ENCODE results near the gene RHOA.

The RHOA gene
- long read RNA-seq, transcript RHOA-202 (5 exons, 2,031 nt) = major isoform, 5,876 of 6,148 reads
- long read RNA-seq, transcript RHOA-203 (6 exons, 961 nt) = minor isoform, 34 of 6,148 reads
- long read RNA-seq, transcript RHOA-206 (4 exons, 889 nt) = minor isoform, 37 of 6,148 reads
- long read RNA-seq, partial matches to known transcripts = 47 of 6,148 reads
- long read RNA-seq, other reads (novel, unspliced or antisense) = 154 of 6,148 reads

GRCh38 chr3:49411968-49412631, at the start of gene RHOA, which contains the start of gene TCTA:
Gene RHOA (minus strand): TSS chr3:49411976. CDS start chr3:49375589, 36,387 bp downstream.
Gene TCTA (plus strand): TSS chr3:49412423. CDS start chr3:49412427, 4 bp downstream.
- Histone ChIP-seq H3K27ac (replicated peaks) (peak within 1 kb of the TSS; percentile 89), H3K27me3 (ENCODE audit: insufficient read depth, poor library complexity, severe bottlenecking) (no peaks in the 10 kb centered on the region), H3K4me3 (replicated peaks; ENCODE audit: insufficient read depth, low read length) (peak within 1 kb of the TSS; percentile 84)
- TF ChIP-seq, protein P1, sequence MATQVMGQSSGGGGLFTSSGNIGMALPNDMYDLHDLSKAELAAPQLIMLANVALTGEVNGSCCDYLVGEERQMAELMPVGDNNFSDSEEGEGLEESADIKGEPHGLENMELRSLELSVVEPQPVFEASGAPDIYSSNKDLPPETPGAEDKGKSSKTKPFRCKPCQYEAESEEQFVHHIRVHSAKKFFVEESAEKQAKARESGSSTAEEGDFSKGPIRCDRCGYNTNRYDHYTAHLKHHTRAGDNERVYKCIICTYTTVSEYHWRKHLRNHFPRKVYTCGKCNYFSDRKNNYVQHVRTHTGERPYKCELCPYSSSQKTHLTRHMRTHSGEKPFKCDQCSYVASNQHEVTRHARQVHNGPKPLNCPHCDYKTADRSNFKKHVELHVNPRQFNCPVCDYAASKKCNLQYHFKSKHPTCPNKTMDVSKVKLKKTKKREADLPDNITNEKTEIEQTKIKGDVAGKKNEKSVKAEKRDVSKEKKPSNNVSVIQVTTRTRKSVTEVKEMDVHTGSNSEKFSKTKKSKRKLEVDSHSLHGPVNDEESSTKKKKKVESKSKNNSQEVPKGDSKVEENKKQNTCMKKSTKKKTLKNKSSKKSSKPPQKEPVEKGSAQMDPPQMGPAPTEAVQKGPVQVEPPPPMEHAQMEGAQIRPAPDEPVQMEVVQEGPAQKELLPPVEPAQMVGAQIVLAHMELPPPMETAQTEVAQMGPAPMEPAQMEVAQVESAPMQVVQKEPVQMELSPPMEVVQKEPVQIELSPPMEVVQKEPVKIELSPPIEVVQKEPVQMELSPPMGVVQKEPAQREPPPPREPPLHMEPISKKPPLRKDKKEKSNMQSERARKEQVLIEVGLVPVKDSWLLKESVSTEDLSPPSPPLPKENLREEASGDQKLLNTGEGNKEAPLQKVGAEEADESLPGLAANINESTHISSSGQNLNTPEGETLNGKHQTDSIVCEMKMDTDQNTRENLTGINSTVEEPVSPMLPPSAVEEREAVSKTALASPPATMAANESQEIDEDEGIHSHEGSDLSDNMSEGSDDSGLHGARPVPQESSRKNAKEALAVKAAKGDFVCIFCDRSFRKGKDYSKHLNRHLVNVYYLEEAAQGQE (IDR thresholded peaks at IDR 0.05; ENCODE audit: insufficient replicate concordance, low read depth) = peak; percentile 53
- peak; percentile 98 for TF ChIP-seq POLR2AphosphoS5 (IDR thresholded peaks at IDR 0.05; ENCODE audit: low read depth)
- TF ChIP-seq, protein P2, sequence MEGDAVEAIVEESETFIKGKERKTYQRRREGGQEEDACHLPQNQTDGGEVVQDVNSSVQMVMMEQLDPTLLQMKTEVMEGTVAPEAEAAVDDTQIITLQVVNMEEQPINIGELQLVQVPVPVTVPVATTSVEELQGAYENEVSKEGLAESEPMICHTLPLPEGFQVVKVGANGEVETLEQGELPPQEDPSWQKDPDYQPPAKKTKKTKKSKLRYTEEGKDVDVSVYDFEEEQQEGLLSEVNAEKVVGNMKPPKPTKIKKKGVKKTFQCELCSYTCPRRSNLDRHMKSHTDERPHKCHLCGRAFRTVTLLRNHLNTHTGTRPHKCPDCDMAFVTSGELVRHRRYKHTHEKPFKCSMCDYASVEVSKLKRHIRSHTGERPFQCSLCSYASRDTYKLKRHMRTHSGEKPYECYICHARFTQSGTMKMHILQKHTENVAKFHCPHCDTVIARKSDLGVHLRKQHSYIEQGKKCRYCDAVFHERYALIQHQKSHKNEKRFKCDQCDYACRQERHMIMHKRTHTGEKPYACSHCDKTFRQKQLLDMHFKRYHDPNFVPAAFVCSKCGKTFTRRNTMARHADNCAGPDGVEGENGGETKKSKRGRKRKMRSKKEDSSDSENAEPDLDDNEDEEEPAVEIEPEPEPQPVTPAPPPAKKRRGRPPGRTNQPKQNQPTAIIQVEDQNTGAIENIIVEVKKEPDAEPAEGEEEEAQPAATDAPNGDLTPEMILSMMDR (IDR thresholded peaks at IDR 0.05; ENCODE audit: insufficient read depth, low read length) = no peak
- DNase-seq (ENCODE audit: low read depth in 1 of 2, low spot score in 1 of 2) = peak; percentile 99 to 100

- TF ChIP-seq SPI1 (IDR thresholded peaks at IDR 0.05; ENCODE audit: borderline replicate concordance, low read depth) (no peak), POLR2AphosphoS5 (IDR thresholded peaks at IDR 0.05; ENCODE audit: low read depth) (no peak), GABPA (IDR thresholded peaks at IDR 0.05; ENCODE audit: low read depth) (no peak)
- TF ChIP-seq, protein P2 (IDR thresholded peaks at IDR 0.05; ENCODE audit: insufficient read depth, low read length) = no peak
- TF ChIP-seq, protein P1 (IDR thresholded peaks at IDR 0.05; ENCODE audit: insufficient replicate concordance, low read depth) = no peak
- no peak for DNase-seq (ENCODE audit: low read depth in 1 of 2, low spot score in 1 of 2)
- H3K27ac ChIP-seq (replicated peaks) = no peak overlapping the region
- H3K4me3 ChIP-seq (replicated peaks; ENCODE audit: insufficient read depth, low read length) = no peak overlapping the region
- H3K27me3 ChIP-seq (ENCODE audit: insufficient read depth, poor library complexity, severe bottlenecking) = no peaks in the 10 kb centered on the region
These were observed 49.2 kb upstream of the RHOA start for GRCh38 chr3:49460956-49461355.

DNA sequence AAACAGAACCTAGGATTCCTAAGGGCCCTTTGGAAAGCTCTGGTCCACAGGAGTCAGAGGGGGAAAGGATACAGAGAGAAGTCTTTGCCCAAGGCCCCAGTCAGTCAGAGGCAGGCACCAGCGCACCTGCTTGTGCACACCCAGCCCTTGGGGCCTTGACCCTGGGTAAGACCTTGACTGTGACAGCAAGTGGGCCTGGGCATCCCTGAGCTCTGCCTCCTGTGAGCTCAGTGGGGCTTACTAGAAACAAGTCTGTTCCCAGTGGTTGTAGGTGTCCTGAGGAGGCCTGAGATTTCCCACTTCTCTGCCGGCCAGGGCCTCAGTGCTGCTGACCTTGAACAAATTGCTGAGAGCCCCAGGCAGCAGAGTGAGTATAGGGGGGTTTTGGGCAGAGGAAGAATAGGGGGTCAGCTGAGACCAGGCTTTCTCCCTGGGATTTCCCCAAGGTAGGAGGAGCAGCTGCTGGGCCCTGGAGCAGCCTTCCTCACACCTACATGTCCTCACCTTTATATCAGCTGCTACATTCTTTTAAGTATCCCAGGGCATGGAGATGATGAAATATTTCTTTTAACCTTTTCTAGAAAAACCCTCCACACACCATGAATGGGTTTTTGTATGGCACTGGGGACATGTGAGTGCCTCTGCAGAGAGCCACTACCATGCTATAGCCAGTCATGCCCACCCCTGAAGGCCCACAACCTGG, 48.6 kb upstream of the RHOA start:
- no peak overlapping the region for H3K4me3 ChIP-seq (replicated peaks; ENCODE audit: insufficient read depth, low read length)
- H3K27ac ChIP-seq (replicated peaks) = no peak overlapping the region
- no peak for DNase-seq (ENCODE audit: low read depth in 1 of 2, low spot score in 1 of 2)
- TF ChIP-seq, protein P2 (IDR thresholded peaks at IDR 0.05; ENCODE audit: insufficient read depth, low read length) = no peak
- TF ChIP-seq, protein P1 (IDR thresholded peaks at IDR 0.05; ENCODE audit: insufficient replicate concordance, low read depth) = no peak
- no peak for TF ChIP-seq GABPA (IDR thresholded peaks at IDR 0.05; ENCODE audit: low read depth)
- no peak for TF ChIP-seq SPI1 (IDR thresholded peaks at IDR 0.05; ENCODE audit: borderline replicate concordance, low read depth)
- no peak for TF ChIP-seq POLR2AphosphoS5 (IDR thresholded peaks at IDR 0.05; ENCODE audit: low read depth)
- H3K27me3 ChIP-seq (ENCODE audit: insufficient read depth, poor library complexity, severe bottlenecking) = no peaks in the 10 kb centered on the region
